CD4-positive, CD25-positive, alpha-beta regulatory T cell (primary cell): ENCODE data around the gene GRIK4. TPM values are rescaled to one million over a fixed set of nuclear protein-coding genes. Genes with fewer than 3 reads are reported as not detected.

Experiments
- ATAC-seq, 2 donors: fragments of 150-1000 bp; cut with Tn5 transposase; one replicate each; pipeline ENCODE4 v1.10.0; 2021; ENCODE audit warnings: low read depth in 2 of 2, moderate number of reproducible peaks in 2 of 2, moderate library complexity in 1 of 2
- DNase-seq, 3 donors: peaks; one replicate each; pipeline versions ENCODE4 v3.0.0 to v3.0.0-alpha.2; 2012 to 2022; ENCODE audit warnings: mixed read lengths in 1 of 3
- H3K27ac ChIP-seq: one replicate; pipeline ENCODE4 v1.7.0; 2013; ENCODE audit warnings: mild to moderate bottlenecking, low read length; ENCODE audit not compliant: insufficient read depth, poor library complexity, severe bottlenecking
- H3K27me3 ChIP-seq: one replicate; pipeline ENCODE4 v1.7.0; 2013; ENCODE audit warnings: low read length; ENCODE audit not compliant: control insufficient read depth, insufficient read depth
- H3K36me3 ChIP-seq: one replicate; pipeline ENCODE4 v1.7.0; 2013; ENCODE audit warnings: mild to moderate bottlenecking, low read length, moderate library complexity; ENCODE audit not compliant: control insufficient read depth, insufficient read depth
- H3K4me1 ChIP-seq: 2 replicates; pipeline ENCODE4 v1.7.0; 2013; ENCODE audit warnings: mild to moderate bottlenecking, low read length; ENCODE audit not compliant: insufficient read depth, control insufficient read depth, poor library complexity, severe bottlenecking
- H3K4me3 ChIP-seq: one replicate; pipeline ENCODE4 v1.7.0; 2013; ENCODE audit warnings: low read depth, mild to moderate bottlenecking, low read length, moderate library complexity
- H3K9me3 ChIP-seq, 2 experiments: 1 replicate in 1 of 2; 2 replicates in 1 of 2; pipeline ENCODE4 v1.7.0; 2013; ENCODE audit warnings: low read length in 2 of 2, mild to moderate bottlenecking in 1 of 2, moderate library complexity in 1 of 2; ENCODE audit not compliant: control insufficient read depth in 2 of 2
- H3K27ac Mint-ChIP-seq, 3 donors: one replicate each; pipeline ENCODE4 v1.8.0; 2020 to 2022; ENCODE audit warnings: mild to moderate bottlenecking in 3 of 3, mixed read lengths in 3 of 3, moderate library complexity in 2 of 3
- H3K27me3 Mint-ChIP-seq: one replicate; pipeline ENCODE4 v1.8.0; 2022; ENCODE audit warnings: mild to moderate bottlenecking, mixed read lengths
- H3K36me3 Mint-ChIP-seq: one replicate; pipeline ENCODE4 v1.8.0; 2020; ENCODE audit warnings: mixed read lengths
- H3K4me1 Mint-ChIP-seq, 4 donors: one replicate each; pipeline ENCODE4 v1.8.0; 2020 to 2022; ENCODE audit warnings: mixed read lengths in 4 of 4, mild to moderate bottlenecking in 1 of 4
- H3K4me3 Mint-ChIP-seq, 4 donors: one replicate each; pipeline ENCODE4 v1.8.0; 2020 to 2022; ENCODE audit warnings: mild to moderate bottlenecking in 4 of 4, mixed read lengths in 4 of 4, moderate library complexity in 3 of 4
- H3K9me3 Mint-ChIP-seq, 7 donors: one replicate each; pipeline ENCODE4 v1.8.0; 2020 to 2022; ENCODE audit warnings: mixed read lengths in 7 of 7, mild to moderate bottlenecking in 3 of 7, moderate library complexity in 2 of 7
- polyA plus RNA-seq, 4 donors: library from polyadenylated mRNA; unstranded; fragments of 300-500 nt; fragmentation: Illumina TruSeq; gene quantifications; one replicate each; pipeline ENCODE4 v1.2.3, GENCODE V29; 2021
- total RNA-seq: library from RNA; stranded (reverse); gene quantifications from one replicate; pipeline ENCODE4 v1.2.3, GENCODE V29; 2022

Gene GRIK4
- total and polyA plus RNA-seq, 5 donors from 2014 or later = not detected

- H3K27me3 ChIP-seq = no peaks in the 10 kb centered on the region
- H3K9me3 Mint-ChIP-seq = no peaks in the 10 kb centered on the region
- no peaks in the 10 kb centered on the region for H3K4me1 Mint-ChIP-seq
- DNase-seq (no peak), ATAC-seq (no peak)
- no peak overlapping the region for H3K27ac Mint-ChIP-seq
- H3K27ac ChIP-seq = no peak overlapping the region
- H3K4me3 ChIP-seq = no peak overlapping the region
- H3K36me3 ChIP-seq = no peaks in the 10 kb centered on the region
- no peaks in the 10 kb centered on the region for H3K27me3 Mint-ChIP-seq
- no peaks in the 10 kb centered on the region for H3K9me3 ChIP-seq
- H3K4me1 ChIP-seq = no peaks in the 10 kb centered on the region
- H3K4me3 Mint-ChIP-seq = no peak overlapping the region
- H3K36me3 Mint-ChIP-seq = no peaks in the 10 kb centered on the region
Observed at GRCh38 chr11:120598517-120599257, 87.1 kb downstream of the GRIK4 start.

GRCh38 chr11:120599816-120600420 is 88.4 kb downstream of the GRIK4 start:
- H3K27ac ChIP-seq = no peak overlapping the region
- H3K36me3 ChIP-seq = no peaks in the 10 kb centered on the region
- Mint-ChIP-seq H3K36me3 (no peaks in the 10 kb centered on the region), H3K4me1 (no peaks in the 10 kb centered on the region), H3K27me3 (no peaks in the 10 kb centered on the region), H3K9me3 (no peaks in the 10 kb centered on the region), H3K27ac (no peak overlapping the region), H3K4me3 (no peak overlapping the region)
- no peaks in the 10 kb centered on the region for H3K27me3 ChIP-seq
- no peak for DNase-seq
- no peaks in the 10 kb centered on the region for H3K4me1 ChIP-seq
- H3K9me3 ChIP-seq = no peaks in the 10 kb centered on the region
- ATAC-seq = no peak
- no peak overlapping the region for H3K4me3 ChIP-seq

- H3K9me3 ChIP-seq = no peaks in the 10 kb centered on the region
- Mint-ChIP-seq H3K4me3 (no peak overlapping the region), H3K36me3 (no peaks in the 10 kb centered on the region), H3K27me3 (peaks cover 1% of the 10 kb centered on the region), H3K27ac (no peak overlapping the region), H3K9me3 (peaks cover 0 to 2% (median 0%) of the 10 kb centered on the region in 7 donors), H3K4me1 (no peaks in the 10 kb centered on the region)
- H3K4me1 ChIP-seq = no peaks in the 10 kb centered on the region
- ATAC-seq (no peak), DNase-seq (no peak)
- no peak overlapping the region for H3K4me3 ChIP-seq
- H3K27ac ChIP-seq = no peak overlapping the region
- no peaks in the 10 kb centered on the region for H3K27me3 ChIP-seq
- no peaks in the 10 kb centered on the region for H3K36me3 ChIP-seq
Observed at GRCh38 chr11:120601536-120601935, 90.0 kb downstream of the GRIK4 start.

- Histone ChIP-seq H3K36me3 (no peaks in the 10 kb centered on the region), H3K9me3 (no peaks in the 10 kb centered on the region), H3K4me3 (no peak overlapping the region), H3K27ac (no peak overlapping the region), H3K4me1 (no peaks in the 10 kb centered on the region), H3K27me3 (no peaks in the 10 kb centered on the region)
- H3K27me3 Mint-ChIP-seq = peaks cover 5% of the 10 kb centered on the region
- no peaks in the 10 kb centered on the region for H3K36me3 Mint-ChIP-seq
- H3K9me3 Mint-ChIP-seq = peaks cover 0 to 2% (median 0%) of the 10 kb centered on the region in 7 donors
- no peaks in the 10 kb centered on the region for H3K4me1 Mint-ChIP-seq
- H3K27ac Mint-ChIP-seq = no peak overlapping the region
- H3K4me3 Mint-ChIP-seq = no peak overlapping the region
- ATAC-seq (no peak), DNase-seq (no peak)
Observed at GRCh38 chr11:120603071-120603470, 91.5 kb downstream of the GRIK4 start.

GRCh38 chr11:120605469-120605868 is 93.9 kb downstream of the GRIK4 start:
- Histone ChIP-seq H3K36me3 (no peaks in the 10 kb centered on the region), H3K27ac (no peak overlapping the region), H3K4me1 (no peaks in the 10 kb centered on the region), H3K27me3 (no peaks in the 10 kb centered on the region), H3K9me3 (no peaks in the 10 kb centered on the region), H3K4me3 (no peak overlapping the region)
- H3K4me3 Mint-ChIP-seq = no peak overlapping the region
- ATAC-seq (no peak), DNase-seq (no peak)
- peaks cover 0 to 2% (median 0%) of the 10 kb centered on the region in 7 donors for H3K9me3 Mint-ChIP-seq
- no peaks in the 10 kb centered on the region for H3K4me1 Mint-ChIP-seq
- H3K27me3 Mint-ChIP-seq = peaks cover 10% of the 10 kb centered on the region
- no peak overlapping the region for H3K27ac Mint-ChIP-seq
- H3K36me3 Mint-ChIP-seq = no peaks in the 10 kb centered on the region

DNA sequence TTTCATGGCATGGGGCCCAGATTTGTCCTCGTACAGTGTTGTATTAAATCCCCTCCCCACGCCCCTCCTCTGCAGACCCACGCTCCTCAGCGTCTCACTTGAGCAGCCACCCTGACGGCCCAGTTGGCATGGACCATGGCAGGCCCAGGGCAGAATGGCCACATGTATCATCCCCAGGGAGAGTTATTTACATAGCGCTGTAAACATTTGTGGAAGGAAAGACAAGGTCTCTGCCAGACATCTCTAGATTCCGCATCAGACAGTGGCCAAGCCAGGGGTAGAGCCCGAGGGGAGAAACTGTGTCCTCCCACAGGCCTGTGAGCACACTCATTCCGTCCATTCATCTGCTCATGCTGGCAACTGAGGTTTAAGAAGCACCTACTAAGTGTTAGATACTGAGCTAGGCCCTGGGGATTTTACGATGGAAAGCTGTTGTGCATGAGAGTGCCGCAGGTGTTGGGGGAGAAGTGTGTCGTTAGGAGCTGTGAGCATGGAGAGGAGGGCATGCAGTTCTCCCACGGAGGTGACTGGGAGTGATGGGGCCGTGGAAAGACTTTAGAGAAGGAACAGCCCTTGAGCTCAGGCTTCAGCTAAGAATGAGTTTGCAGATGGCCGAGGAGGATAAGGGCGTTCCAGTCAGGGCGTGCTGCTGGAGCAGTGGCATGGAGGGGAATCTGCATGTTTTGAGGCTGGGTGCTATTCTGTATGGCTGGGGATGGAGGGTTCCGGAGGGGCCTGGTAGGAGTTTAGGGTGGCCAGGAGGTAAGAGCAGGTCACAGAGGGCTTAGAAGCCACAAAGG is 94.9 kb downstream of the GRIK4 start:
- Histone ChIP-seq H3K36me3 (no peaks in the 10 kb centered on the region), H3K4me1 (no peaks in the 10 kb centered on the region), H3K9me3 (no peaks in the 10 kb centered on the region), H3K4me3 (no peak overlapping the region), H3K27me3 (no peaks in the 10 kb centered on the region), H3K27ac (no peak overlapping the region)
- Mint-ChIP-seq H3K9me3 (peaks cover 0 to 2% (median 0%) of the 10 kb centered on the region in 7 donors), H3K4me1 (no peaks in the 10 kb centered on the region), H3K36me3 (no peaks in the 10 kb centered on the region), H3K27me3 (peaks cover 10% of the 10 kb centered on the region), H3K4me3 (no peak overlapping the region), H3K27ac (no peak overlapping the region)
- DNase-seq (no peak), ATAC-seq (no peak)

GRCh38 chr11:120608061-120608460 is 96.5 kb downstream of the GRIK4 start:
- Mint-ChIP-seq H3K27ac (no peak overlapping the region), H3K27me3 (peaks cover 15% of the 10 kb centered on the region), H3K36me3 (no peaks in the 10 kb centered on the region), H3K4me1 (peaks cover 0 to 2% (median 0%) of the 10 kb centered on the region in 4 donors), H3K9me3 (peaks cover 0 to 2% (median 0%) of the 10 kb centered on the region in 7 donors), H3K4me3 (no peak overlapping the region)
- Histone ChIP-seq H3K36me3 (no peaks in the 10 kb centered on the region), H3K4me1 (no peaks in the 10 kb centered on the region), H3K27ac (no peak overlapping the region), H3K4me3 (no peak overlapping the region), H3K27me3 (no peaks in the 10 kb centered on the region), H3K9me3 (no peaks in the 10 kb centered on the region)
- no peak for ATAC-seq
- DNase-seq = no peak
